8988T (cell line): ENCODE results near the gene ZNF672.

Source experiments
- DNase-seq: peaks from one replicate; pipeline ENCODE4 v3.0.0; 2011

The ZNF672 gene

GRCh38 chr1:248838357-248839167 is 538 bp downstream of the ZNF672 start:
- no peak for DNase-seq

DNA sequence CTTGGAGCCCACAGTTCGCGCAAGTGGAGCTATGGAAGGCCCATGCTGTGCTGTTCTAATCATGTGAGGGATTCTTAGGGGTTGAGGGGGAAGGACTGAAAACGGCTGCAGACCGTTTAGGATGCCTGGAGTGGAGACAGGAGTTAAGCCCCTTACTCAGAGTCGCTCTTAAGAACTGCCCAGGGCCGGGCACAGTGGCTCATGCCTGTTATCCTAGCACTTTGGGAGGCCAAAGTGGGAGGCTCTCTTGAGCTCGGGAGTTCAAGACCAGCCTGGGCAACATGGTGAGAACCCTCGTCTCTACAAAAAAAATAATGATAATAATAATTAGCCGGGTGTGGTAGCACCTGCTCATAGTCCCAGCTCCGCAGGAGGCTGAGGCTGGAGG is 1.1 kb downstream of the ZNF672 start:
- DNase-seq = no peak

- no peak for DNase-seq
Observed at GRCh38 chr1:248840946-248841345, 2.9 kb downstream of the ZNF672 start.

GRCh38 chr1:248841702-248842395 is 3.8 kb downstream of the ZNF672 start:
- no peak for DNase-seq

- no peak for DNase-seq
Observed at GRCh38 chr1:248842781-248843331, 4.8 kb downstream of the ZNF672 start.

DNA sequence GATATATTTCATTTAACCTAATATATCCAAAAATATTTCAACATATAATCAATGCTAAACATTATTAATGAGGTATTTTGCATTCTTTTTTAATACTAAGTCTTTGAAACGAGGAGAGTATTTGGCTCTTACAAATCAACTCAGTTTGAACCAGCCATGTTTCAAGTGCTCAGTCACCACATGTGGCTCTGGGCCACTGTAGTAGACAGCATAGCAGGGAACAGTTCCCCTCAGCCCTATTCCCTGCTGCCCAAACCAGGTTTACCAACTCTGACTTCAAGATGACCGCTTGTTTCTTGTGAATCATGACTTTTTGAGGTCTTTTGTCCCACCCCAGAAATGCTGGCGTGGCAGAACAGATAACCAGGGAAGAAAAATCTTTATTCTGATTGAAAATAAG is 5.7 kb downstream of the ZNF672 start:
- no peak for DNase-seq

- DNase-seq = no peak
Observed at GRCh38 chr1:248844526-248844925, 6.5 kb downstream of the ZNF672 start.

GRCh38 chr1:248847181-248847955 is 9.3 kb downstream of the ZNF672 start:
- no peak for DNase-seq

DNA sequence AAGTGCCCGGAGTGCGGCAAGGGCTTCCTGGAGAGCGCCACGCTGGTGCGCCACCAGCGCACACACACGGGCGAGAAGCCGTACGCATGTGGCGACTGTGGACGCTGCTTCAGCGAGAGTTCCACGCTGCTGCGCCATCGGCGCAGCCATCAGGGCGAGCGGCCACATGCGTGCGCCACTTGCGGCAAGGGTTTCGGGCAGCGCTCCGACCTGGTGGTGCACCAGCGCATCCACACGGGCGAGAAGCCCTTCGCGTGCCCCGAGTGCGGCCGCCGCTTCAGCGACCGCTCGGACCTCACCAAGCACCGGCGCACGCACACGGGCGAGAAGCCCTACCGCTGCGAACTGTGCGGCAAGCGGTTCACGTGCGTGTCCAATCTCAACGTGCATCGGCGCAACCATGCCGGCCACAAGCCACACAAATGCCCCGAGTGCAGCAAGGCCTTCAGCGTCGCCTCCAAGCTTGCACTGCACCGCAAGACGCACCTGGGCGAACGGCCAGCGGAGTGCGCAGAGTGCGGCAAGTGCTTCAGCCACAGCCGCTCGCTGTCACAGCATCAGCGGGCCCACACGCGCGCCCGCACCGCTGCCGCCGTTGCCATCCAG is 10.0 kb downstream of the ZNF672 start:
- no peak for DNase-seq

- DNase-seq = no peak
Observed at GRCh38 chr1:248848602-248849001, 10.6 kb downstream of the ZNF672 start.

DNA sequence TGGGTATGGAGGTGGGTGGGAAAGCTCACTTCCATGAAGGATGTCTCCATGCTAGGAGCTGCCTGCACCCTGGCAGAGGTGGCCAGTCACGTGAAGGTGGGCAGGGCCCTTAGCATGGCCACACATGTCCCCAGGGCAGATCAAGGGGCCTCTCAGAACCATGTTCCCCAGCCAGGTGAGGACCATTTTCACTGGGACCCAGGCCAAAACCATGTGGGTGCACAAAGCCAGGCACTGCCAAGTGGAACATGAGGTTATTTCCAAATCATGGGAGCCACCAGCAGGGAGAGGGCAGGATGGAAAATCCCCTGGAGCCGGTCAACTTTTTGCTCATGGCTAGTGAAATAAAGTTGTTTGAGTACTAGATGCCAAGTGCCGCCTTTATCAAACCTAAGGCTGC is 11.1 kb downstream of the ZNF672 start:
- DNase-seq = no peak

DNA sequence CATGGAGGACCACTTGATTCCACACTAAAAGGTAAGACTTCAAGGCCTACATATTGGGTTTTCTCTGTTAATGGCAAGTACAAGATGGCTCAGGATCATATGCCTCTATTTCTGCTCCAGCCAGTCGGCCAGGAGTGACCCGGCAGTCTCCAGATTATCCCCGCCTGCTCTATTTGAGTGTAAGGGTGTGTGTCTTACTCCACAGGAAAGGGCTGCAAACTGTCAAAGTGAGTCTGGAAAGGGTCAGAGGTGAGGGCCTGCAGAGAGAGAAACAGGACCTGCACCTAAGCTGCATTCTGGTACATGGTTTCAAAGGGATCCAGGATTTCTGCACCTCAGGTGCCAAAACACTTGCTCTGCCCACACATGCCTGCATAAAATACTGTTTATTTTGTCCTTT is 11.6 kb downstream of the ZNF672 start:
- DNase-seq = no peak

GRCh38 chr1:248850124-248850523 is 12.1 kb downstream of the ZNF672 start:
- no peak for DNase-seq

- no peak for DNase-seq
Observed at GRCh38 chr1:248850536-248851251, 12.7 kb downstream of the ZNF672 start.

- no peak for DNase-seq
Observed at GRCh38 chr1:248851390-248851789, 13.4 kb downstream of the ZNF672 start.

DNA sequence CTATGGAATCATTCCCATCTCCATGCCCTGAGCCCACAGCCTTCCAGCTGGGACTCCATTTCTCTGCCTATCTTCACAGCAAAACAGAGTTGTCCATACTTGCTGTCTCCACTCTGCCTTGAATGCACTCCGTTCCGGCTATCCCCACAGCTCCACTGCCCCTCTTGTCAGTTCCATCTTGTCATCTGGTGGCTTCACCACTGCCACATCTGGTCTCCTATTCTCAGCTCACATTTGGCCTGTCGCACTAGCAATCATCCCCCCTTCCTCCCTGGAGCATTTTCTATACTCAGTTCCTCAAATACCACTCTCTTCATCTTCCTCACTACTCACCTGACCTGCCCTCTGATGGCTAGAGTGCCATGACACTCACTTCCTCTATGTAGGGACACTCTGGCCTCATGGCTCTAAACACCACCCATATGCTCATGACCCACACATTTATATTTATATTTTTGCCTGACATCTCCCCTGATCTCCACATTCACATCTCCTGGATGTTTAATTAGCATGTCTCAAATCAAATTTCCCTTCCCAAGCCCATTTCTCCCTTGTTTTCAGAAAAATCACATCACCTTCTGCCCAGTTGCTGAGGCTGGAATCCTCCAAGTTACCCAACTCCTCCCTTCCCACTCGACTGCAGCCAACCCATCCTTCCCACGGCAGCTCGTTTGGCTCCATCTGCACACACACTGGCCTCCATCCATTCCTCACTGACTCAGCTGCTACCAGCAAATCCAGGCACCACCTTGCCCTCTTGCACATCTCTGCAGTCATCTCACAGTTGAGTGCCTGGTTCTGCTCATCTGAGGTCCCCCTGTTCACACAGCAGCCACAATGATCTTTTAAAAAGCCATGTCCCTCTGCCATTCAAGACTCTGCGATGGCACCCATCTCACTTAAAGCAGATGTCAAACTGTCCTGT is 14.7 kb downstream of the ZNF672 start:
- no peak for DNase-seq

GRCh38 chr1:248853663-248854375 is 15.8 kb downstream of the ZNF672 start:
- DNase-seq = no peak

DNA sequence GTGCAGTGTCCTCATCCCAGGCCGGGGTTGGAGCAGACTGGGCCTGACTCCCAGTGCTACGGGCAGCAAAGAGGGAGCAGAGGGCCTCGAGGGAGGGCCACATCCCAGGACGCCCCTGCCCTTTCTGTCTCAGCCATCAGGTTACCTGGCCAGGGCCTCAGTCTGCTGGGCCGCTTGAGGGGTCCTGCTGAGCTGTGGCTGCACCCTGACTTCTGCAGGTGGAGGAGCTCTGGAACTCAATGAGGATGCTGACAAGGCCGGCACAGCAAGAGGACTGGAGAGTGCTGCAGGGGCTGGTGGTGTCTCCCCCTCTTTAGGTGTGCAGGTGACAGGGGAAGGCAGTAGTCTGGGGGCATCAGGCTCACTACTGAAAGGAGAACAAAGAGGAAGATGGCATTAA is 17.6 kb downstream of the ZNF672 start:
- no peak for DNase-seq

DNA sequence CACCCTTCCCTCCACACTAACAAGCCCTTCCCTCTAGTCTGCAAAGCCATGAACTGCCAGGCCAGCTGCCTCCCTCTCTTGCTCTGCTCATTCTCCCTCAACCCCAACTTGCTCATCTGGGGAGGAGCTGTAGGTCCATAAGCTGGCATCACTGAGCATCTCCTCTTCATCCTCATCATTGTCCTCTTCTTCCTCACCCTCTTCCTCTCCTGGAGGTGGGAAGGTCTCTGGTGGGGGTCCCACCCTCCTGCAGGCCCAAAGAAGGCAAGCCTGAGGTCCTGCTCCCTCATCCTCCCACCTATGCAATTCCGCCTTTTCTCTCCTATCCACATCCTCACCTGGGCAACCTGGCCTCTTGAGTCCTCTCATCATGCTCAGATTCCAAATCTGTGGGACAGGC is 18.2 kb downstream of the ZNF672 start:
- no peak for DNase-seq

DNA sequence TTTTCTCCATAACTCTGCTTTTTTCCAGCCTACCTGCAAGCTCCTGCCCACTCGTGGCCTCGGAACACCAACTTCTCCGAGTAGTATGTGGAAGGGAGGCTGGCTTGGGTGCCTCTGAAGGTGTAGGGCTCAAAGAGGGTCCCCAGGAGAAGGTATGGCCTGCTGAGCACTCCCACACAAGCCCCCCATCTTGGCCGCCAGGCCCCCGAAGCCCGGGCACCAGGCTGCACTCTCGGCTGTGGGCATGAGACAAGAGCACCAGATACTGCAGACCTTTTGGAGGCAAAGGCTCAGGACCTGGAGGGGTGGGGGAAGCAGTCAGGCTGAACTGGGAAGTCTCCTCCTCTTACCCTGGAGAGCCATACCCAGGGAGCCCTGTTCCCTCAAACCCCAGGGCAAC is 19.2 kb downstream of the ZNF672 start:
- DNase-seq = no peak

DNA sequence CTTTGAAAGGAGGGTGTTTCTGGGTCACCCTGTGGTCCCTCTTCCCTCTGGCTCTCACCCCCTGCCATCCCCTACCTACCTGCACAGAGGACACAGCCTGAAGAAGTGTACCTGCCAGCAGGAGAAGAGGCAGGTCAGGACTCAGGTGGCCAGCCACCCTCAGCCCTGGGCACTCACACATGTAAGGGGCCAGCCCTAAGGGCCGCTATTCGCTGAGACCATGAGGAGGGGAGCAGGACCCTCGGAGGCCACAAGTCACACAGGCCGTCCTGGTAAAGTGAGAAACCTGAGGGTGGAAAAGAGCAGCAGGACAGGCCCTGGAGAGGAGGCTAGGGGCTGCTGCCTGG is 19.7 kb downstream of the ZNF672 start:
- DNase-seq = no peak
